Liver (tissue), 9 donors: Measurements from ENCODE around the gene COMMD7. TPM values are rescaled to one million over a fixed set of nuclear protein-coding genes. Genes with fewer than 3 reads are reported as not detected.

ENCODE experiments used
- DNase-seq: peaks from one replicate; pipeline ENCODE4 v3.0.0-alpha.2; 2017; ENCODE audit warnings: low spot score
- H3K27ac ChIP-seq, 2 donors: one replicate each; pipeline ENCODE4 v1.7.0; 2013; ENCODE audit warnings: inconsistent platforms in 2 of 2, low read length in 2 of 2, control low read depth in 1 of 2, low read depth in 1 of 2, mild to moderate bottlenecking in 1 of 2
- H3K27me3 ChIP-seq, 4 donors: one replicate each; pipeline versions ENCODE4 v1.6.1 to v1.7.0; 2013; ENCODE audit warnings: low read length in 3 of 4, inconsistent platforms in 1 of 4, mild to moderate bottlenecking in 1 of 4, moderate library complexity in 1 of 4; ENCODE audit not compliant: control insufficient read depth in 4 of 4, insufficient read depth in 4 of 4
- H3K36me3 ChIP-seq, 4 donors: one replicate each; pipeline versions ENCODE4 v1.6.1 to v1.7.0; 2013; ENCODE audit warnings: low read length in 3 of 4, mild to moderate bottlenecking in 3 of 4, low read depth in 1 of 4, moderate library complexity in 1 of 4; ENCODE audit not compliant: control insufficient read depth in 4 of 4, insufficient read depth in 3 of 4
- H3K4me1 ChIP-seq, 4 donors: one replicate each; pipeline versions ENCODE4 v1.6.1 to v1.7.0; 2013; ENCODE audit warnings: low read length in 3 of 4, mild to moderate bottlenecking in 3 of 4, moderate library complexity in 1 of 4; ENCODE audit not compliant: control insufficient read depth in 4 of 4, insufficient read depth in 4 of 4
- H3K4me3 ChIP-seq, 3 donors: one replicate each; pipeline versions ENCODE4 v1.6.1 to v1.7.0; 2013; ENCODE audit warnings: low read length in 3 of 3, control low read depth in 1 of 3, low read depth in 1 of 3, mild to moderate bottlenecking in 1 of 3
- H3K9ac ChIP-seq, 2 donors: one replicate each; pipeline ENCODE4 v1.7.0; 2013; ENCODE audit warnings: low read length in 2 of 2, mild to moderate bottlenecking in 2 of 2, moderate library complexity in 2 of 2, control low read depth in 1 of 2, low read depth in 1 of 2
- H3K9me3 ChIP-seq, 4 donors: one replicate each; pipeline versions ENCODE4 v1.6.1 to v1.7.0; 2013; ENCODE audit warnings: low read length in 3 of 4; ENCODE audit not compliant: control insufficient read depth in 4 of 4
- ATF3 ChIP-seq: IDR thresholded peaks from 2 replicates; pipeline ENCODE4 v1.6.1; 2016; ENCODE audit warnings: antibody characterized with exemption
- CTCF ChIP-seq: fragments of 150-350 bp; IDR thresholded peaks from 2 replicates; pipeline ENCODE4 v1.5.1; 2017; ENCODE audit warnings: improper control_type of control experiment, low read depth, low read length; ENCODE audit not compliant: missing input control
- EGR1 ChIP-seq, 2 donors: IDR thresholded peaks; 2 replicates each; pipeline ENCODE4 v1.6.1; 2016 to 2018; ENCODE audit warnings: antibody characterized with exemption in 2 of 2, low read depth in 2 of 2
- FOXA1 ChIP-seq: IDR thresholded peaks from 2 replicates; pipeline ENCODE4 v1.6.1; 2016; ENCODE audit warnings: antibody characterized with exemption
- FOXA2 ChIP-seq: IDR thresholded peaks from 2 replicates; pipeline ENCODE4 v1.6.1; 2016; ENCODE audit warnings: antibody characterized with exemption
- GABPA ChIP-seq, 2 donors: IDR thresholded peaks in 1 of 2; conservative IDR thresholded peaks in 1 of 2; 2 replicates each; pipeline ENCODE4 v1.6.1; 2016; ENCODE audit warnings: antibody characterized with exemption in 2 of 2, mild to moderate bottlenecking in 1 of 2, moderate library complexity in 1 of 2
- HNF4A ChIP-seq, 2 donors: conservative IDR thresholded peaks; 2 replicates each; pipeline ENCODE4 v1.6.1; 2016; ENCODE audit warnings: antibody characterized with exemption in 2 of 2, mild to moderate bottlenecking in 2 of 2
- HNF4G ChIP-seq: IDR thresholded peaks from 2 replicates; pipeline ENCODE4 v1.6.1; 2016; ENCODE audit warnings: antibody characterized with exemption
- JUND ChIP-seq, 2 donors: IDR thresholded peaks; 2 replicates each; pipeline ENCODE4 v1.6.1; 2016; ENCODE audit warnings: antibody characterized with exemption in 2 of 2
- MAX ChIP-seq: IDR thresholded peaks from 2 replicates; pipeline ENCODE4 v1.6.1; 2016; ENCODE audit warnings: antibody characterized with exemption
- NR2F2 ChIP-seq: IDR thresholded peaks from 2 replicates; pipeline ENCODE4 v1.6.1; 2016; ENCODE audit warnings: antibody characterized with exemption
- RAD21 ChIP-seq, 2 donors: IDR thresholded peaks; 2 replicates each; pipeline ENCODE4 v1.6.1; 2016; ENCODE audit warnings: antibody characterized with exemption in 2 of 2, mild to moderate bottlenecking in 2 of 2
- REST ChIP-seq: IDR thresholded peaks from 2 replicates; pipeline ENCODE4 v1.6.1; 2016; ENCODE audit warnings: antibody characterized with exemption, mild to moderate bottlenecking
- RXRA ChIP-seq, 2 donors: IDR thresholded peaks; 2 replicates each; pipeline ENCODE4 v1.6.1; 2017 to 2018; ENCODE audit warnings: antibody characterized with exemption in 2 of 2, mild to moderate bottlenecking in 1 of 2
- SP1 ChIP-seq: IDR thresholded peaks from 2 replicates; pipeline ENCODE4 v1.6.1; 2018; ENCODE audit warnings: antibody characterized with exemption, mild to moderate bottlenecking
- TAF1 ChIP-seq: conservative IDR thresholded peaks from 2 replicates; pipeline ENCODE4 v1.6.1; 2016; ENCODE audit warnings: antibody characterized with exemption, mild to moderate bottlenecking
- YY1 ChIP-seq: IDR thresholded peaks from 2 replicates; pipeline ENCODE4 v1.6.1; 2016; ENCODE audit warnings: antibody characterized with exemption, mild to moderate bottlenecking
- ZBTB33 ChIP-seq: IDR thresholded peaks from 2 replicates; pipeline ENCODE4 v1.6.1; 2016; ENCODE audit warnings: antibody characterized with exemption
- WGBS: extraction: QIAGEN DNeasy Blood & Tissue Kit; methylation state at CpG from one replicate; pipeline ENCODE4 v1.1.7; 2013; 5-methylcytosine and 5-hydroxymethylcytosine counted together
- polyA plus RNA-seq, 2 donors: library from polyadenylated mRNA; stranded (reverse) in 1 of 2; unstranded in 1 of 2; fragments of 200-250 nt in 1 of 2; fragments of >200 nt in 1 of 2; fragmentation: Nextera tagmentation in 1 of 2; extraction: Ambion mirVana in 1 of 2; gene quantifications; one replicate each; pipeline versions ENCODE4 v1.2.1 to v1.2.3, GENCODE V29; 2013 to 2015
- total RNA-seq, 2 donors: library from RNA; depleted of rRNA; stranded (reverse); fragments of >200 nt; gene quantifications; one replicate each; pipeline ENCODE4 v1.2.3, GENCODE V29; 2014
- donor health status: healthy.
- donor health status: healthy.
- donor health status: healthy.
- donor health status: healthy.
- donor health status: healthy.

The COMMD7 gene
- total and polyA plus RNA-seq, 4 donors, result 8.3 to 42.7 (median 15.5) TPM

GRCh38 chr20:32737371-32738223 lies 5.7 kb downstream of the COMMD7 start:
- DNase-seq, result no peak
- TF ChIP-seq RAD21 (IDR thresholded peaks at IDR 0.05) (no peak), SP1 (no peak), MAX (no peak), TAF1 (no peak), JUND (IDR thresholded peaks at IDR 0.05) (no peak), CTCF (no peak), NR2F2 (no peak), HNF4G (no peak), HNF4A (conservative IDR thresholded peaks at IDR 0.05) (no peak), RXRA (IDR thresholded peaks at IDR 0.05) (no peak), EGR1 (IDR thresholded peaks at IDR 0.05; ENCODE audit: low read depth in 2 of 2) (no peak), ZBTB33 (no peak), ATF3 (no peak), FOXA1 (no peak), FOXA2 (no peak), GABPA (IDR thresholded peaks at IDR 0.05 in 1 of 2, conservative IDR thresholded peaks at IDR 0.05 in 1 of 2) (no peak), YY1 (no peak), REST (no peak)
- H3K27me3 ChIP-seq, result no peaks in the 10 kb centered on the region
- no peak overlapping the region for H3K9ac ChIP-seq
- peaks cover 0 to 2% (median 0%) of the 10 kb centered on the region in 4 donors for H3K36me3 ChIP-seq
- 74% methylated on average over 7 of the region's 7 CpGs for WGBS
- peaks cover under 1 to 5% (median 4%) of the 10 kb centered on the region in 4 donors for H3K4me1 ChIP-seq
- H3K4me3 ChIP-seq, result no peak overlapping the region
- H3K27ac ChIP-seq, result peak overlapping the region in 1 of 2 donors; percentile 20
- H3K9me3 ChIP-seq, result no peaks in the 10 kb centered on the region
